Brain microvascular endothelial cell (primary cell): ENCODE data around the gene DAG1.

ENCODE experiments used
- DNase-seq: peaks from one replicate; pipeline ENCODE4 v3.0.0-alpha.2; 2020
- H3K27ac ChIP-seq: fragments of 250-450 bp; sonication (Bioruptor Pico); 2 replicates; pipeline ENCODE4 v1.5.1; 2020; ENCODE audit warnings: mild to moderate bottlenecking, moderate library complexity
- H3K27me3 ChIP-seq: fragments of 250-450 bp; sonication (Bioruptor Pico); replicated peaks from 2 replicates; pipeline ENCODE4 v1.5.1; 2020; ENCODE audit warnings: mild to moderate bottlenecking
- H3K36me3 ChIP-seq: fragments of 250-450 bp; sonication (Bioruptor Pico); replicated peaks from 2 replicates; pipeline ENCODE4 v1.5.1; 2020; ENCODE audit warnings: mild to moderate bottlenecking
- H3K4me3 ChIP-seq: 2 replicates; pipeline ENCODE4 v1.5.1; 2011; ENCODE audit warnings: low read depth, mild to moderate bottlenecking, control low read depth, low read length, moderate library complexity
- CTCF ChIP-seq: IDR thresholded peaks from 2 replicates; pipeline ENCODE4 v1.5.1; 2011; ENCODE audit warnings: low read depth, mild to moderate bottlenecking, moderate library complexity, low read length, control low read depth, inconsistent platforms; ENCODE audit errors: missing control alignments
- in situ Hi-C: cut with HindIII; loops from 2 replicates; pipeline ENCODE4 v1.10.0; 2017; ENCODE audit warnings: low sequenced_read_pairs, low pct_ligation_motif_present

The DAG1 gene

GRCh38 chr3:49476563-49476962 is 6.5 kb downstream of the DAG1 start:
- Histone ChIP-seq H3K27me3 (no peaks in the 10 kb centered on the region), H3K36me3 (no peaks in the 10 kb centered on the region), H3K4me3 (no peak overlapping the region), H3K27ac (no peak overlapping the region)
- in situ Hi-C loops: no loop called here
- DNase-seq: no peak
- no peak for TF ChIP-seq CTCF

GRCh38 chr3:49482766-49483165 is 12.7 kb downstream of the DAG1 start:
- no peaks in the 10 kb centered on the region for H3K27me3 ChIP-seq
- no peaks in the 10 kb centered on the region for H3K36me3 ChIP-seq
- no peak for TF ChIP-seq CTCF

GRCh38 chr3:49484471-49484870 is 14.4 kb downstream of the DAG1 start:
- Histone ChIP-seq H3K4me3 (no peak overlapping the region), H3K27ac (no peak overlapping the region), H3K27me3 (no peaks in the 10 kb centered on the region), H3K36me3 (no peaks in the 10 kb centered on the region)
- TF ChIP-seq CTCF: no peak
- no peak for DNase-seq
- in situ Hi-C loops: no loop called here

More at GRCh38 chr3:49482766-49483165, 12.7 kb downstream of the DAG1 start:
- Histone ChIP-seq H3K4me3 (no peak overlapping the region), H3K27ac (no peak overlapping the region)
- DNase-seq: no peak
- in situ Hi-C loops: no loop called here

GRCh38 chr3:49489247-49489646 is 19.2 kb downstream of the DAG1 start:
- Histone ChIP-seq H3K27me3 (no peaks in the 10 kb centered on the region), H3K4me3 (no peak overlapping the region), H3K36me3 (no peaks in the 10 kb centered on the region), H3K27ac (no peak overlapping the region)
- no peak for DNase-seq
- in situ Hi-C loops: no loop called here
- no peak for TF ChIP-seq CTCF

GRCh38 chr3:49492969-49493368 is 22.9 kb downstream of the DAG1 start:
- Histone ChIP-seq H3K27ac (no peak overlapping the region), H3K36me3 (no peaks in the 10 kb centered on the region), H3K4me3 (no peak overlapping the region), H3K27me3 (no peaks in the 10 kb centered on the region)
- no peak for TF ChIP-seq CTCF
- in situ Hi-C loops: no loop called here
- no peak for DNase-seq

- no peak for DNase-seq
- no peak overlapping the region for H3K4me3 ChIP-seq
- no peak overlapping the region for H3K27ac ChIP-seq
- no peaks in the 10 kb centered on the region for H3K36me3 ChIP-seq
- no peaks in the 10 kb centered on the region for H3K27me3 ChIP-seq
- TF ChIP-seq CTCF: no peak
- in situ Hi-C loops: no loop called here
Measured at GRCh38 chr3:49493901-49494300, 23.8 kb downstream of the DAG1 start.
